Measurements from ENCODE around the gene HSBP1.

Gene HSBP1

GRCh38 chr16:83831456-83831987, 23.7 kb downstream of the HSBP1 start:
- POLR2A ChIA-PET (ENCODE audit: low non-redundant PET): no interaction called here
- H3K27ac ChIP-seq: no peak overlapping the region
- CTCF ChIA-PET: no interaction called here
- DNase-seq (ENCODE audit: low spot score): no peak
- TF ChIP-seq, protein P1, sequence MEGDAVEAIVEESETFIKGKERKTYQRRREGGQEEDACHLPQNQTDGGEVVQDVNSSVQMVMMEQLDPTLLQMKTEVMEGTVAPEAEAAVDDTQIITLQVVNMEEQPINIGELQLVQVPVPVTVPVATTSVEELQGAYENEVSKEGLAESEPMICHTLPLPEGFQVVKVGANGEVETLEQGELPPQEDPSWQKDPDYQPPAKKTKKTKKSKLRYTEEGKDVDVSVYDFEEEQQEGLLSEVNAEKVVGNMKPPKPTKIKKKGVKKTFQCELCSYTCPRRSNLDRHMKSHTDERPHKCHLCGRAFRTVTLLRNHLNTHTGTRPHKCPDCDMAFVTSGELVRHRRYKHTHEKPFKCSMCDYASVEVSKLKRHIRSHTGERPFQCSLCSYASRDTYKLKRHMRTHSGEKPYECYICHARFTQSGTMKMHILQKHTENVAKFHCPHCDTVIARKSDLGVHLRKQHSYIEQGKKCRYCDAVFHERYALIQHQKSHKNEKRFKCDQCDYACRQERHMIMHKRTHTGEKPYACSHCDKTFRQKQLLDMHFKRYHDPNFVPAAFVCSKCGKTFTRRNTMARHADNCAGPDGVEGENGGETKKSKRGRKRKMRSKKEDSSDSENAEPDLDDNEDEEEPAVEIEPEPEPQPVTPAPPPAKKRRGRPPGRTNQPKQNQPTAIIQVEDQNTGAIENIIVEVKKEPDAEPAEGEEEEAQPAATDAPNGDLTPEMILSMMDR (conservative IDR thresholded peaks at IDR 0.05; ENCODE audit: low read depth): no peak

- POLR2A ChIA-PET (ENCODE audit: low non-redundant PET): no interaction called here
- TF ChIP-seq, protein P1 (conservative IDR thresholded peaks at IDR 0.05; ENCODE audit: low read depth): no peak
- no peak overlapping the region for H3K27ac ChIP-seq
- DNase-seq (ENCODE audit: low spot score): no peak
- CTCF ChIA-PET: no interaction called here
These were observed 26.1 kb downstream of the HSBP1 start for GRCh38 chr16:83833921-83834320.

DNA sequence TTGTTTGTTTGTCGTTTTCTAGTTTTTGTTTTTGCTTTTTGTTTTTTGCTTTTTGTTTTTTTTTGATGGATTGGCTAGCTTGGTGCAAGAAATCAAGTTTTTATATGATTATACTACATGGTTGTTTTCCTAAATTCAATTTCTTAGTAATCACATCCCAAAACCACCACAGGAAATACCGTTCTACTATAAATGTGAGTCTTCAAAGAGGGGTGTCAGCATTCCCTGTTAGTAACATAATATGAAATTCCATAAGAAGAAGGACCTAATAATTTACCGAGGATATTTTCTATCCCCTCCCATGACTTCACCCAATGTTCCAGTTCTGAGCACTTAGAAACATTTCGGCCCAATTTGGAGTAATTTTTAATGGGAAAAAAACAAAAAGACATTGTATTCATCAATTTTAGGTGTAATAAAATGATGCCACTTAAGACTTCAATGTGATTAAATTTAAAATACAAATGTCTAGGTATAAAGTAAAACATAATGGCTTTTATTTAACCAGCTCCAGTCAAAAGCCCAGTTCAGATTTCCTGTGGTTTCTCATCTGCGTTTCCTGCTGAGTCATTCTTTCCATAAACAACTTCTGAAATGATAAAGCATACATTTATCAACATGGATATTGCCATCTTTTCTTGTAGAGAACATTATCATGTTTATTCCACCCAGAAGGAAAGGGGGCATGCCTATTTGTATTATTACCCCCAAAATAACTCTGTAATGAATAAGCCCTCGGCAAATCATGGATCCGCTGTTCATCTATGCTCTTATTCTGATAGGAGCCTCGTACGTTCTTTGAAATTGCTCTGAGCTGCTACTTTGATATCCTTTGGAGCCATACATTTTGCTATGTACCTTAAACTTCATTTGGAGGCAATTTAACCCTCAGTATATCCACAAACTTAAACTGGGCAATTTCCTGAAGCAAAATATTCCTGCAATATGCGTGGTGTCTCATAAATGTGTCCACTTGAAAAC, 28.1 kb downstream of the HSBP1 start:
- TF ChIP-seq, protein P1 (conservative IDR thresholded peaks at IDR 0.05; ENCODE audit: low read depth): no peak
- DNase-seq (ENCODE audit: low spot score): peak; percentile 36
- CTCF ChIA-PET: interaction anchor here (0.6 kb wide), 1 partner anchor 1155 kb away, joined by 3 read pairs; no protein-coding TSS in a partner anchor
- POLR2A ChIA-PET (ENCODE audit: low non-redundant PET): no interaction called here
- H3K27ac ChIP-seq: no peak overlapping the region

GRCh38 chr16:83837566-83837965, 29.8 kb downstream of the HSBP1 start:
- TF ChIP-seq, protein P1 (conservative IDR thresholded peaks at IDR 0.05; ENCODE audit: low read depth): no peak
- POLR2A ChIA-PET (ENCODE audit: low non-redundant PET): no interaction called here

GRCh38 chr16:83838151-83838550, 30.4 kb downstream of the HSBP1 start:
- CTCF ChIA-PET: no interaction called here
- POLR2A ChIA-PET (ENCODE audit: low non-redundant PET): no interaction called here
- no peak for DNase-seq (ENCODE audit: low spot score)

More at GRCh38 chr16:83837566-83837965, 29.8 kb downstream of the HSBP1 start:
- CTCF ChIA-PET: no interaction called here
- H3K27ac ChIP-seq: no peak overlapping the region
- no peak for DNase-seq (ENCODE audit: low spot score)

DNA sequence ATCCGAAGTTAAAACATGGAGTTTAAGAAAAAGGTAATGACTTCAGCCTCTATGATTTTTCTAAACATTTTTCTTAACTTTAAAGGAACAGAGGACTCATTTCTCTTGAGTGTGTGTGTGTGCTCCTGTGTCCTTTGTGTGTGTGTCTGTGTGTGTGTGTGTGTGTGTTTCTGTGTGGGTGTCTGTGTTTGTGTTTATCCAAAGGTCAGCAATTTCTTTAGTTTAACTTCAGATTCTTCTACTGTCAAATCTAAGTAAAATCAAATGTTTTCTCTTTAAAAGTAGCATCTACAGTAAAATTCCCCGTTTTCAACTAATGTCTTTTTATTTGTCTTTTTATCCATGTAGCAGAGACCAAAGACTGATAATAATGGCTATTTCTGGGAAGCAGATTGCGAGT, 31.8 kb downstream of the HSBP1 start:
- H3K27ac ChIP-seq: no peak overlapping the region
- ChIA-PET POLR2A (ENCODE audit: low non-redundant PET) (no interaction called here), CTCF (no interaction called here)
- no peak for DNase-seq (ENCODE audit: low spot score)
- TF ChIP-seq, protein P1 (conservative IDR thresholded peaks at IDR 0.05; ENCODE audit: low read depth): no peak

More at GRCh38 chr16:83838151-83838550, 30.4 kb downstream of the HSBP1 start:
- H3K27ac ChIP-seq: no peak overlapping the region
- TF ChIP-seq, protein P1 (conservative IDR thresholded peaks at IDR 0.05; ENCODE audit: low read depth): no peak
